Measurements from ENCODE around the gene CACFD1.

DNA sequence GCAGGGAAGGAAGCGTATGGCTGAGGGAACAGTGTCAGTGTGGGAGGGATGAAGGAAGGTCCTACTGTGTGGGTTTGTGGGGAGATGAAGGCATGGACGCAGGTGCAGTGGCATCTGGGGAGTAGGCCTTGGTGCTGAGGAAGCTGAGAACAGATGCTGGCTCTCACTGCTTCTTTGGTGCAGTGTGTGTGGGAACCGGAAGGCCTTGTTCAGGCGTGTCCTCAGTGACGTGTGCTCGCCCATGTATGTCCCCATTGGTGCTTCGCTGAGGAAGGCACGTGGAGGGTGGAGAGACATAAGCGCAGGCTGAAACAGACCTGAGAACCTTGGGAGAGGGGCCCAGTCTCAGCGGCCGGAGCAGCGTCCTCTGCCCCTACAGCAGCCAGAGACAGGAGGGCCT is 18.9 kb upstream of the CACFD1 start:
- TF ChIP-seq, protein P1, sequence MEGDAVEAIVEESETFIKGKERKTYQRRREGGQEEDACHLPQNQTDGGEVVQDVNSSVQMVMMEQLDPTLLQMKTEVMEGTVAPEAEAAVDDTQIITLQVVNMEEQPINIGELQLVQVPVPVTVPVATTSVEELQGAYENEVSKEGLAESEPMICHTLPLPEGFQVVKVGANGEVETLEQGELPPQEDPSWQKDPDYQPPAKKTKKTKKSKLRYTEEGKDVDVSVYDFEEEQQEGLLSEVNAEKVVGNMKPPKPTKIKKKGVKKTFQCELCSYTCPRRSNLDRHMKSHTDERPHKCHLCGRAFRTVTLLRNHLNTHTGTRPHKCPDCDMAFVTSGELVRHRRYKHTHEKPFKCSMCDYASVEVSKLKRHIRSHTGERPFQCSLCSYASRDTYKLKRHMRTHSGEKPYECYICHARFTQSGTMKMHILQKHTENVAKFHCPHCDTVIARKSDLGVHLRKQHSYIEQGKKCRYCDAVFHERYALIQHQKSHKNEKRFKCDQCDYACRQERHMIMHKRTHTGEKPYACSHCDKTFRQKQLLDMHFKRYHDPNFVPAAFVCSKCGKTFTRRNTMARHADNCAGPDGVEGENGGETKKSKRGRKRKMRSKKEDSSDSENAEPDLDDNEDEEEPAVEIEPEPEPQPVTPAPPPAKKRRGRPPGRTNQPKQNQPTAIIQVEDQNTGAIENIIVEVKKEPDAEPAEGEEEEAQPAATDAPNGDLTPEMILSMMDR (IDR thresholded peaks at IDR 0.05) = no peak
- TF ChIP-seq CREB1 (CRISPR knock-in tag; IDR thresholded peaks at IDR 0.05) = no peak
- TF ChIP-seq, protein P2, sequence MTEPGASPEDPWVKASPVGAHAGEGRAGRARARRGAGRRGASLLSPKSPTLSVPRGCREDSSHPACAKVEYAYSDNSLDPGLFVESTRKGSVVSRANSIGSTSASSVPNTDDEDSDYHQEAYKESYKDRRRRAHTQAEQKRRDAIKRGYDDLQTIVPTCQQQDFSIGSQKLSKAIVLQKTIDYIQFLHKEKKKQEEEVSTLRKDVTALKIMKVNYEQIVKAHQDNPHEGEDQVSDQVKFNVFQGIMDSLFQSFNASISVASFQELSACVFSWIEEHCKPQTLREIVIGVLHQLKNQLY (CRISPR knock-in tag; IDR thresholded peaks at IDR 0.05) = no peak
- TF ChIP-seq SP1 (CRISPR knock-in tag; conservative IDR thresholded peaks at IDR 0.05) = no peak
- TF ChIP-seq, protein P3, sequence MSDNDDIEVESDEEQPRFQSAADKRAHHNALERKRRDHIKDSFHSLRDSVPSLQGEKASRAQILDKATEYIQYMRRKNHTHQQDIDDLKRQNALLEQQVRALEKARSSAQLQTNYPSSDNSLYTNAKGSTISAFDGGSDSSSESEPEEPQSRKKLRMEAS (CRISPR knock-in tag; IDR thresholded peaks at IDR 0.05) = no peak
- no peak for TF ChIP-seq ZBTB21 (CRISPR knock-in tag; IDR thresholded peaks at IDR 0.05; ENCODE audit: borderline replicate concordance)

Data from WTC11 (cell line).